Measurements from ENCODE around the gene PTPN21. TPM values are rescaled to one million over a fixed set of nuclear protein-coding genes. Genes with fewer than 3 reads are reported as not detected.

Gene PTPN21
- total and polyA plus RNA-seq, 2 donors from 2014 or later = 5.3 to 23.2 TPM

DNA sequence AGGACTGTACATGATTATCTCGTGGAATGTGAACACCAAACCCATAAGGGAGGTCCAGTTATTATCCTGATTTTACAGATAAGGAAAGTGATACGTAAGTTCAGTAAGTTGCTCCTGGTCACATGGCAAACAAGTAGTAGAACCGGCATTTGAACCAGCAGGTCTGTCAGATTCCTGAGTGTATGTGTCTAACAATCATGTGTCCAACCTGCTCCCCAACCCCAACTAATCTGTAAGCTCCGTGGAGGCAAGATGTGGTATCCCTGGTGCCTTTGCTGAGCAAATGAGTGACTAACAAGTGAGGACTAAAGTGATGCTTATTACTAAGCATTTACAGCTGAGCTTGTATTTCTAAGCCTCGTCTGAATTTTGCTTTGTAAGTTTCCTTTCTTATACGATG is 65.9 kb downstream of the PTPN21 start:
- no peak overlapping the region for H3K9ac ChIP-seq (ENCODE audit: low read length in 3 of 3)
- H3K4me1 ChIP-seq (ENCODE audit: control insufficient read depth in 2 of 3, insufficient read depth in 2 of 3, low read depth in 1 of 3, low read length in 3 of 3) = no peaks in the 10 kb centered on the region
- FAIRE-seq = no peak
- TF ChIP-seq, protein P1, sequence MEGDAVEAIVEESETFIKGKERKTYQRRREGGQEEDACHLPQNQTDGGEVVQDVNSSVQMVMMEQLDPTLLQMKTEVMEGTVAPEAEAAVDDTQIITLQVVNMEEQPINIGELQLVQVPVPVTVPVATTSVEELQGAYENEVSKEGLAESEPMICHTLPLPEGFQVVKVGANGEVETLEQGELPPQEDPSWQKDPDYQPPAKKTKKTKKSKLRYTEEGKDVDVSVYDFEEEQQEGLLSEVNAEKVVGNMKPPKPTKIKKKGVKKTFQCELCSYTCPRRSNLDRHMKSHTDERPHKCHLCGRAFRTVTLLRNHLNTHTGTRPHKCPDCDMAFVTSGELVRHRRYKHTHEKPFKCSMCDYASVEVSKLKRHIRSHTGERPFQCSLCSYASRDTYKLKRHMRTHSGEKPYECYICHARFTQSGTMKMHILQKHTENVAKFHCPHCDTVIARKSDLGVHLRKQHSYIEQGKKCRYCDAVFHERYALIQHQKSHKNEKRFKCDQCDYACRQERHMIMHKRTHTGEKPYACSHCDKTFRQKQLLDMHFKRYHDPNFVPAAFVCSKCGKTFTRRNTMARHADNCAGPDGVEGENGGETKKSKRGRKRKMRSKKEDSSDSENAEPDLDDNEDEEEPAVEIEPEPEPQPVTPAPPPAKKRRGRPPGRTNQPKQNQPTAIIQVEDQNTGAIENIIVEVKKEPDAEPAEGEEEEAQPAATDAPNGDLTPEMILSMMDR (IDR thresholded peaks at IDR 0.05; ENCODE audit: borderline replicate concordance, extremely low read depth, insufficient read depth) = no peak
- no peak overlapping the region for H3K4me3 ChIP-seq (ENCODE audit: low read length in 3 of 3)
- H3K27ac ChIP-seq (ENCODE audit: low read depth in 2 of 2, low read length in 2 of 2) = no peak overlapping the region
- H3K9me3 ChIP-seq (ENCODE audit: control insufficient read depth in 2 of 3, insufficient read depth in 1 of 3, low read length in 3 of 3) = no peaks in the 10 kb centered on the region
- intact Hi-C loops (cut with DNase I) = no loop called here
- H3K27me3 ChIP-seq (ENCODE audit: control insufficient read depth, insufficient read depth, low read length) = no peaks in the 10 kb centered on the region
- H3K36me3 ChIP-seq (ENCODE audit: control insufficient read depth in 2 of 3, insufficient read depth in 3 of 3, low read length in 3 of 3) = peaks cover 0 to 11% (median 4%) of the 10 kb centered on the region in 3 donors
- DNase-seq = no peak

DNA sequence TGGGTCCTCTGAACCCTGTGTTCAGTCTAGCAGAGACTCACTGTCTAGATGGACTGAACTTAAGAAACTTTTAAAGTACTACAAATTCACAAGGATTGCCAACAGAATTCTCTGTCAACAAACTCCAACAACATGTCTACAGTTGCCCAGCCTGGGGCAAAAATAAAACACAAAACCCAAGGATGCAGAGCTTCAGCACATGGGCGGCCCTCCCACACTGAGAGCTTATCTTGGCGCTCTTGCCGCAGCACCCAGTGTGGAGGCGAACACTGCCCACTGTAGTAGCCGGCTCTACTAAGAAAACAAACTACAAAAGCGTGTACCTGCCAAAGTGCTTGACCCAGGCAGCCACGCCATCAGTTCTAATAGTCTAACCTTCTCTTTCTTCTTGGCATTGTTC is 66.7 kb downstream of the PTPN21 start:
- Histone ChIP-seq H3K4me3 (ENCODE audit: low read length in 3 of 3) (no peak overlapping the region), H3K36me3 (ENCODE audit: control insufficient read depth in 2 of 3, insufficient read depth in 3 of 3, low read length in 3 of 3) (peaks cover 0 to 8% (median 0%) of the 10 kb centered on the region in 3 donors), H3K4me1 (ENCODE audit: control insufficient read depth in 2 of 3, insufficient read depth in 2 of 3, low read depth in 1 of 3, low read length in 3 of 3) (no peaks in the 10 kb centered on the region), H3K9me3 (ENCODE audit: control insufficient read depth in 2 of 3, insufficient read depth in 1 of 3, low read length in 3 of 3) (no peaks in the 10 kb centered on the region), H3K27me3 (ENCODE audit: control insufficient read depth, insufficient read depth, low read length) (no peaks in the 10 kb centered on the region), H3K9ac (ENCODE audit: low read length in 3 of 3) (no peak overlapping the region), H3K27ac (ENCODE audit: low read depth in 2 of 2, low read length in 2 of 2) (no peak overlapping the region)
- TF ChIP-seq, protein P1 (IDR thresholded peaks at IDR 0.05; ENCODE audit: borderline replicate concordance, extremely low read depth, insufficient read depth) = no peak
- FAIRE-seq = no peak
- DNase-seq = no peak
- intact Hi-C loops (cut with DNase I) = no loop called here

DNA sequence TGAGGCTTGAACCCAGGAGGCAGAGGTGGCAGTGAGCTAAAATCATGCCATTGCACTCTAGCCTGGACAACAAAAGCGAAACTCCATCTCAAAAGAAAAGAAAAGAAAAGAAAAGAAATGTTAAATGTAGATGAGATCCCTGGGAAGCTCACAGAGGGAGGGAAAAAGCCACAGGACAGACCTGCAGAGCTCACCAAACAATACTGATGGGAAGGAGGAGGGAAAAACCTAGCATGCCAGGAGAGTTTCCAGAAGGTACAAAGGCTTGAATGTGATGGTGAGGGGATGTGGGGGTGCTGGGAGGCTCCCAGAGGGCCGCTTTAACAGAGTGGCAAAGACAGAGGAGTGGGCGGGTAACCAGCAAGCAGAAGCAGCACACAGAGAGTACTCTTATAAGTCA is 72.3 kb downstream of the PTPN21 start:
- FAIRE-seq = no peak
- no peak for DNase-seq
- Histone ChIP-seq H3K36me3 (ENCODE audit: control insufficient read depth in 2 of 3, insufficient read depth in 3 of 3, low read length in 3 of 3) (peaks cover 0 to 8% (median 7%) of the 10 kb centered on the region in 3 donors), H3K27me3 (ENCODE audit: control insufficient read depth, insufficient read depth, low read length) (no peaks in the 10 kb centered on the region), H3K27ac (ENCODE audit: low read depth in 2 of 2, low read length in 2 of 2) (no peak overlapping the region), H3K4me1 (ENCODE audit: control insufficient read depth in 2 of 3, insufficient read depth in 2 of 3, low read depth in 1 of 3, low read length in 3 of 3) (no peaks in the 10 kb centered on the region), H3K9ac (ENCODE audit: low read length in 3 of 3) (no peak overlapping the region), H3K4me3 (ENCODE audit: low read length in 3 of 3) (no peak overlapping the region), H3K9me3 (ENCODE audit: control insufficient read depth in 2 of 3, insufficient read depth in 1 of 3, low read length in 3 of 3) (no peaks in the 10 kb centered on the region)
- intact Hi-C loops (cut with DNase I) = no loop called here
- TF ChIP-seq, protein P1 (IDR thresholded peaks at IDR 0.05; ENCODE audit: borderline replicate concordance, extremely low read depth, insufficient read depth) = no peak

DNA sequence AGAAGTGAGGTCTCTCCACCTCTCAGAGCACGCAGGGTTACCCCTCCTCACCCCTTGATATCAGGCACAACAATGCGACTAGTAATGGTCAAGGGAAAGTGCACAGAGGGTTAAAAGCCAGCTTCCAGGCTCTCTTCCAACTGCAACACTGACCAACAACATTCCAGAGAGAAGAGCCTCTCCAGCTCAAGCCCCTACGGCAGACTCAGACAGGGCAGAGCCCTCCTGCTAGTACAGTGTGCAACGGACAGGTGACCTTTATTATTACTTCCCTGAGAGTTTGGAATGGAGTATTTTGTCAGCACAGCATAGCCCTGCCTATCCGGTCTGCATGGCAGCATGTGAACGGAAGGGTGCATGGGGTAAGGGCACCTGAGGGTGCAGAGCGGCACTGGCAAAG is 73.0 kb downstream of the PTPN21 start:
- H3K4me3 ChIP-seq (ENCODE audit: low read length in 3 of 3) = no peak overlapping the region
- no peak for FAIRE-seq
- H3K9ac ChIP-seq (ENCODE audit: low read length in 3 of 3) = no peak overlapping the region
- peaks cover 0 to 8% (median 7%) of the 10 kb centered on the region in 3 donors for H3K36me3 ChIP-seq (ENCODE audit: control insufficient read depth in 2 of 3, insufficient read depth in 3 of 3, low read length in 3 of 3)
- H3K27ac ChIP-seq (ENCODE audit: low read depth in 2 of 2, low read length in 2 of 2) = no peak overlapping the region
- no peaks in the 10 kb centered on the region for H3K9me3 ChIP-seq (ENCODE audit: control insufficient read depth in 2 of 3, insufficient read depth in 1 of 3, low read length in 3 of 3)
- no peaks in the 10 kb centered on the region for H3K27me3 ChIP-seq (ENCODE audit: control insufficient read depth, insufficient read depth, low read length)
- intact Hi-C loops (cut with DNase I) = no loop called here
- DNase-seq = no peak
- TF ChIP-seq, protein P1 (IDR thresholded peaks at IDR 0.05; ENCODE audit: borderline replicate concordance, extremely low read depth, insufficient read depth) = no peak
- no peaks in the 10 kb centered on the region for H3K4me1 ChIP-seq (ENCODE audit: control insufficient read depth in 2 of 3, insufficient read depth in 2 of 3, low read depth in 1 of 3, low read length in 3 of 3)

All from kidney (tissue), 14 donors.